SJCRH30 (cell line): Measurements from ENCODE around the gene POLR1B. TPM values are rescaled to one million over a fixed set of nuclear protein-coding genes. Genes with fewer than 3 reads are reported as not detected.
"Not testable (repeated sequence)": the region's sequence is repeated elsewhere in the genome, so short reads cannot be mapped to it uniquely, and the experiment has no call there.

Experiments used
- DNase-seq, 2 experiments: peaks; one replicate each; pipeline ENCODE4 v3.0.0-alpha.2; 2015 to 2020
- H3K27ac ChIP-seq: fragments of 250-450 bp; sonication (Bioruptor Pico); 2 replicates; pipeline ENCODE4 v1.5.1; 2020; ENCODE audit warnings: mild to moderate bottlenecking, moderate library complexity
- H3K27me3 ChIP-seq: fragments of 250-450 bp; sonication (Bioruptor Pico); 2 replicates; pipeline ENCODE4 v1.5.1; 2020; ENCODE audit warnings: mild to moderate bottlenecking, moderate library complexity
- H3K36me3 ChIP-seq: fragments of 250-450 bp; sonication (Bioruptor Pico); 2 replicates; pipeline ENCODE4 v1.5.1; 2020; ENCODE audit warnings: mild to moderate bottlenecking, moderate library complexity
- H3K4me1 ChIP-seq: fragments of 250-450 bp; sonication (Bioruptor Pico); 2 replicates; pipeline ENCODE4 v1.5.1; 2020; ENCODE audit warnings: mild to moderate bottlenecking, moderate library complexity
- H3K4me3 ChIP-seq: fragments of 250-450 bp; sonication (Bioruptor Pico); 2 replicates; pipeline ENCODE4 v1.5.1; 2020; ENCODE audit warnings: mild to moderate bottlenecking, moderate library complexity
- H3K9me3 ChIP-seq: fragments of 250-450 bp; sonication (Bioruptor Pico); replicated peaks from 2 replicates; pipeline ENCODE4 v1.5.1; 2020; ENCODE audit warnings: mild to moderate bottlenecking, moderate library complexity
- total RNA-seq: library from RNA; depleted of rRNA; stranded (reverse); fragments of >200 nt; shearing (Covaris generic); gene quantifications from 2 replicates; pipeline ENCODE4 v1.2.3, GENCODE V29; 2014

Gene POLR1B
- total RNA-seq, 1 experiment from 2014 or later, result 37.5 TPM

- H3K4me1 ChIP-seq, result 0 out of 2 replicates have a peak, but pooled peaks cover 3% of the 10 kb centered on the region
- no peaks in the 10 kb centered on the region for H3K9me3 ChIP-seq
- H3K36me3 ChIP-seq, result no peaks in the 10 kb centered on the region
- H3K27ac ChIP-seq, result no peak overlapping the region
- H3K4me3 ChIP-seq, result no peak overlapping the region
- H3K27me3 ChIP-seq, result no peaks in the 10 kb centered on the region
- no peak for DNase-seq
These were observed 61.5 kb downstream of the POLR1B start for GRCh38 chr2:112603731-112604130.

- Histone ChIP-seq H3K27me3 (no peaks in the 10 kb centered on the region), H3K4me1 (0 out of 2 replicates have a peak, but pooled peaks cover 3% of the 10 kb centered on the region), H3K36me3 (no peaks in the 10 kb centered on the region), H3K9me3 (no peaks in the 10 kb centered on the region), H3K4me3 (no peak overlapping the region), H3K27ac (no peak overlapping the region)
- DNase-seq, result no peak
These were observed 62.7 kb downstream of the POLR1B start for GRCh38 chr2:112604952-112605351.

DNA sequence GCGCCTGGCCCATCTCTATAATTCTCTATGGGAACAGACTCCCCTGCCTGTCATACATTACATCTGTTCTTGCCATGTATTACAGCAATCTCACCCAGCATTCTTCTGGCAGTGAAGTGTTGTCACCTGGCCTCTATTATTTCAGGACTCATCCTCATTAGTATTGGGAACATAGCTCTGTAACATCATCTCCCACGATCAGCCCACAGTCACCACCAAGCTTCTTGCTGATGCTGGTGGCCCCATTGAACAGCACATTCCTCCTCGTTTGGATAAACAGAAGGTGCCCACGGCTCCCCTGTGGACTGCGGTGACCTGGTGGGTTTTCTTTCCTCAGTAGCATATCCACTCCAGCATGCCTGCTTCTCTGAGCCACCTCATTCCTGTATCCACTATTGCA, 63.7 kb downstream of the POLR1B start:
- Histone ChIP-seq H3K4me1 (no peaks in the 10 kb centered on the region), H3K27me3 (no peaks in the 10 kb centered on the region), H3K27ac (no peak overlapping the region), H3K36me3 (no peaks in the 10 kb centered on the region), H3K9me3 (0 out of 2 replicates have a peak, but pooled peaks cover 4% of the 10 kb centered on the region), H3K4me3 (no peak overlapping the region)
- DNase-seq, result no peak

GRCh38 chr2:112606547-112606946, 64.3 kb downstream of the POLR1B start:
- H3K4me1 ChIP-seq, result no peaks in the 10 kb centered on the region
- no peaks in the 10 kb centered on the region for H3K36me3 ChIP-seq
- H3K27ac ChIP-seq, result no peak overlapping the region
- no peaks in the 10 kb centered on the region for H3K27me3 ChIP-seq
- H3K9me3 ChIP-seq, result 0 out of 2 replicates have a peak, but pooled peaks cover 4% of the 10 kb centered on the region
- H3K4me3 ChIP-seq, result no peak overlapping the region
- no peak for DNase-seq

DNA sequence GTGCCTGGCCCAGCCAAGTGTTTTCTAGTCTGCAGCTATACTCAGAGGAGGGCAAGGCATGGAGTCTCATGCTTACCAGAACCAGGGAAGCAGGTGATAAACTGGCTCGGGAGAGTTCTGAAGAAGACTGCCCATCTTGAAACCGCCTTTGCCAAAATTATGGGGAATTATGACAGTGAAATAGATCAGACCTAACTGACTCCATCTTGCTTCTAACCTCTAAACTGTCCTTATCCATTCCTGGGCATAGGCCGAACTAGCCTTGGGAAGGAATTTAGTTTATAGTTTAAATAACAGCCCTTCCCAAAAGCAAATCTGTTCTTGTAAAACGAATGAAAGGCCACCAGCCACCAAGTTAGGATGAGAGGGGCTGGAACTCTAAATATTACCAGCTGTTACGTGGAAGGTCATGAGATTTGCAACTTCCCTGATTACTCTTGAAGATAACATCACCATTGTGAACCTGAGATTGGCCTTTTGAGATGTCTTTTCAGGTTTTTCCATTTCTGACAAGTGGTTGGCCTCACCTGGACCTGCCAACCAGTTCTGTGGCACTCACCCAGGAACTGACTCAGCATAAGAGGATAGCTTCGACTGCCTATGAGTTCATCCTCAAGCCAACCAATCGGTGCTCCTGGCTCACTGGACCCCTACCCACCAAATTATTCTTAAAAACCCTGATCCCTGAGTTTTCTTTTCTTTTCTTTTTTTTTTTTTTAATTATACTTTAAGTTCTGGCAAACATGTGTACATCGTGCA, 65.6 kb downstream of the POLR1B start:
- H3K4me3 ChIP-seq, result no peak overlapping the region
- no peaks in the 10 kb centered on the region for H3K36me3 ChIP-seq
- H3K27me3 ChIP-seq, result no peaks in the 10 kb centered on the region

DNA sequence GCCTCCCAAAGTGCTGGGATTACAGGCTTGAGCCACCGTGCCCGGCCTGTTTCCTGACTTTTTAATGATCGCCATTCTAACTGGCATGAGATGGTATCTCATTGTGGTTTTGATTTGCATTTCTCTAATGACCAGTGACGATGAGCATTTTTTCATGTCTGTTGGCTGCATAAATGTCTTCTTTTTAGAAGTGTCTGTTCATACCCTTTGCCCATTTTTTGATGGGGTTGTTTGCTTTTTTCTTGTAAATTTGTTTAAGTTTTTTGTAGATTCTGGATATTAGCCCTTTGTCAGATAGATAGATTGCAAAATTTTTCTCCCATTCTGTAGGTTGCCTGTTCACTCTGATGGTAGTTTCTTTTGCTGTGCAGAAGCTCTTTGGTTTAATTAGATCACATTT, 67.1 kb downstream of the POLR1B start:
- not testable (repeated sequence) for H3K27ac ChIP-seq, H3K4me3 ChIP-seq, H3K4me1 ChIP-seq, H3K36me3 ChIP-seq, DNase-seq, H3K27me3 ChIP-seq, H3K9me3 ChIP-seq

More for the DNA sequence above, 65.6 kb downstream of the POLR1B start:
- Histone ChIP-seq H3K9me3 (0 out of 2 replicates have a peak, but pooled peaks cover 4% of the 10 kb centered on the region), H3K4me1 (no peaks in the 10 kb centered on the region), H3K27ac (no peak overlapping the region)
- DNase-seq, result no peak

DNA sequence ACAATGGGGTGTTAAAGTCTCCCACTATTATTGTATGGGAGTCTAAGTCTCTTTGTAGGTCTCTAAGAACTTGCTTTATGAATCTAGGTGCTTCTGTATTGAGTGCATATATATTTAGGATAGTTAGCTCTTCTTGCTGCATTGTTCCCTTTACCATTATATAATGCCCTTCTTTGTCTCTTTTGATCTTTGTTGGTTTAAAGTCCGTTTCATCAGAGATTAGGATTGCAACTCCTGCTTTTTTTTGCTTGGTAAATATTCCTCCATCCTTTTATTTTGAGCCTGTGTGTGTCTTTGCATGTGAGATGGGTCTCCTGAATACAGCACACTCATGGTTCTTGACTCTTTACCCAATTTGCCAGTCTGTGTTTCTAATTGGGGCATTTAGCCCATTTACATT, 70.0 kb downstream of the POLR1B start:
- not testable (repeated sequence) for H3K4me3 ChIP-seq, H3K4me1 ChIP-seq, H3K27me3 ChIP-seq, DNase-seq, H3K27ac ChIP-seq, H3K9me3 ChIP-seq, H3K36me3 ChIP-seq

DNA sequence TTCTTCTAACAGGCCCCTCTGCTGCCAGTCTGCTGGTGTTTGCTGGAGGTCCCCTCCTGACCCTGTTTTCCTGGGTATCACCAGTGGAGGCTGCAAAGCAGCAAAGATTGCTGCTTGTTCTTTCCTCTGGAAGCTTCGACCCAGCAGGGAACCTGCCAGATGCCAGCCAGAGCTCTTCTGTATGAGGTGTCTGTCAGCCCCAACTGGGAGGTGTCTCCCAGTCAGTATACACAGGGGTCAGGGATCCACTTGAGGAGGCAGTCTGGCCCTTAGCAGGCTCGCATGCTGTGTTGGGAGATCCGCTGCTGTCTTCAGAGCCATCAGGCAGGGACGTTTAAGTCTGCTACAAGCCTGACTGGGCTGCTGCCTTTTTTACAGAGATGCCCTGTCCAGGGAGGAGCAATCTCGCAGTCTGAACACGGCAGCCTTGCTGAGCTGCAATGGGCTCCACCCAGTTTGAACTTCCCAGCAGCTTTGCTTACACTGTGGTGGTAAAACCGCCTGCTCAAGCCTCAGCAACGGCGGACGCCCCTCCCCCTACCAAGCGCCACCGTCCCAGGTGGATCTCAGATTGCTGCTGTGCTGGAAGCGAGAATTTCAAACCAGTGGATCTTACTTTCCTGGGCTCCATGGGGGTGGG, 72.1 kb downstream of the POLR1B start:
- no peak for DNase-seq
- 0 out of 2 replicates have a peak, but pooled peaks cover 4% of the 10 kb centered on the region for H3K9me3 ChIP-seq
- H3K36me3 ChIP-seq, result no peaks in the 10 kb centered on the region
- H3K4me1 ChIP-seq, result no peaks in the 10 kb centered on the region
- no peak overlapping the region for H3K27ac ChIP-seq
- H3K27me3 ChIP-seq, result no peaks in the 10 kb centered on the region
- no peak overlapping the region for H3K4me3 ChIP-seq

- Histone ChIP-seq H3K9me3 (0 out of 2 replicates have a peak, but pooled peaks cover 3% of the 10 kb centered on the region), H3K27me3 (no peaks in the 10 kb centered on the region), H3K4me1 (no peaks in the 10 kb centered on the region), H3K36me3 (no peaks in the 10 kb centered on the region), H3K27ac (no peak overlapping the region), H3K4me3 (no peak overlapping the region)
- DNase-seq, result no peak
These were observed 72.8 kb downstream of the POLR1B start for GRCh38 chr2:112615051-112615450.

- not testable (repeated sequence) for H3K27me3 ChIP-seq, H3K27ac ChIP-seq, H3K4me3 ChIP-seq, H3K9me3 ChIP-seq, H3K36me3 ChIP-seq, H3K4me1 ChIP-seq, DNase-seq
These were observed 73.5 kb downstream of the POLR1B start for GRCh38 chr2:112615798-112616197.

GRCh38 chr2:112618383-112618782, 76.1 kb downstream of the POLR1B start:
- no peaks in the 10 kb centered on the region for H3K9me3 ChIP-seq
- DNase-seq, result no peak
- no peaks in the 10 kb centered on the region for H3K4me1 ChIP-seq
- no peak overlapping the region for H3K27ac ChIP-seq
- no peaks in the 10 kb centered on the region for H3K27me3 ChIP-seq
- H3K4me3 ChIP-seq, result no peak overlapping the region
- H3K36me3 ChIP-seq, result no peaks in the 10 kb centered on the region

DNA sequence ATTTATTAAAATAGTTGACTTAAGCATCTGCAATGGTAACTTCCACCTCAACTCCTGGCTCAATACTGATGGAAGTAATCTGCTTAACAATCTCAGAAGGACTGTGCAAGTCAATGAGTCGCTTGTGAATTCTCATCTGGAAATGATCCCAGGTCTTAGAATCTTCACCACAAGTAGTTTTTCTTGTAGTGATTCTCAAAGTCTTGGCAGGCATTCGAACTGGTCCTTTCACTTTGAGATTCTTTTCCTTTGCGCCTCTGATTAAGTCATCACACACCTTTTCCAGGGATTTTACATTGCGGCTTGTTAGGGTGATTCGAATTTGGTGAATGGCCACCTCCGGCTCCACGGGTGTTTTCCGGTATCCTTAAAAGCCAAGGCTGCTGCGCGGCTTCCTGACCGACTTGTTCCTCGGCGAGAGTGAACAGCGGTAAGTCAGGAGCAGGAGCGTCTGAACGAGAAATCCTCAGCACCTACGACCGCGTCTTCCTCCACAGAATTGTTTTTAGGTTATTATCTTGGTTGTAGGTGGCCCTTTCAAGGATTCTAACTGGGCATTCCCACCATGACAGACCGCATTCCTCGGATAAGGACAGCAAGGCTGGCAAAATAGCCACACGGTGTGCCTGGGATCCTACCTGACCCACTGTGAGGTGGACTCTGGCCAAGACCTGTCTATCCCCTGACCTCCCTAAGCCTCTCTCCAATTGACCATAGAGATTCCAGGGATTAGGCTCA, 79.7 kb downstream of the POLR1B start:
- H3K27ac ChIP-seq, result no peak overlapping the region
- H3K27me3 ChIP-seq, result no peaks in the 10 kb centered on the region
- no peaks in the 10 kb centered on the region for H3K9me3 ChIP-seq
- DNase-seq, result no peak
- H3K4me3 ChIP-seq, result no peak overlapping the region
- H3K36me3 ChIP-seq, result no peaks in the 10 kb centered on the region
- H3K4me1 ChIP-seq, result no peaks in the 10 kb centered on the region

- no peak for DNase-seq
- no peak overlapping the region for H3K27ac ChIP-seq
- no peaks in the 10 kb centered on the region for H3K27me3 ChIP-seq
- H3K9me3 ChIP-seq, result no peaks in the 10 kb centered on the region
- H3K36me3 ChIP-seq, result no peaks in the 10 kb centered on the region
- no peaks in the 10 kb centered on the region for H3K4me1 ChIP-seq
- no peak overlapping the region for H3K4me3 ChIP-seq
These were observed 80.2 kb downstream of the POLR1B start for GRCh38 chr2:112622528-112622849.

DNA sequence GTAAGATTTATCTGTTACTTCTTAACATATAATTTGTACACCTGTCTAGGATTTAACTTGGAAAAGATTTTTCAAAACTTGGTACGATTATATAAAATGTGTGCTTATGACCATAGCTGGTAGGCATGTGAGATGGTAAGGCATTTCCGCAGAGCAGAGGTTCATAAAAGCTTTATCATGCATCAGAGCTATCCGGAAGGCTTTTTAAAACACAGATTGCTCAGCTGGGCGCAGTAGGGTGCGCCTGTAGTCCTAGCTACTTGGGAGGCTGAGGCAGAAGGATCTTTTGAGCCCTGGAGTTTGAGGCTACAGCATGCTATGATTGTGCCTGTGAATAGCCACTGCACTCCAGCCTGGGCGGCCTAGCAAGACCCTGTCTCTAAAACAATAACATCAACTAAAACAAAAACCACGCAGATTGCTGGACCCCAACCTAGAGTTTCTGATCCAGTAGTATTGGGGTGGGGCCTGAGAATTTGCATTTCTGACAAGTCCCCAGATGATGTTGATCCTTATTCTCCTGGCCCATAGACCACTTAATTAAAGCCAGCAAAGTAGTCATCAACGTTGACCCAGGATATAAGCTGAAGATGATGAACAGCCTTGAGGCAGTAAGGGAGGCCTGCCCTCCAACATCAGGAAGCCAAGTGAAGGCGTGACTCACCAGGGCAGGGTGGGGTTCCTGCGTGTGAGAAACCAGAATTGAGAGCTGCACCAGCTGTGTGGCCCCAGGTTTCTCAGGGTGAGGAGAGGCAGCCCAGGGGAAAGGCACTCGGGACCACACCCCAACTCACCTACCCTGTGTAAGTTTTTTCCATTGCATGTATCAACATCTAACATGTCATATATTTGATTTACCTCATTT, 81.9 kb downstream of the POLR1B start:
- Histone ChIP-seq H3K9me3 (no peaks in the 10 kb centered on the region), H3K27ac (no peak overlapping the region), H3K4me1 (no peaks in the 10 kb centered on the region), H3K4me3 (no peak overlapping the region), H3K36me3 (no peaks in the 10 kb centered on the region), H3K27me3 (no peaks in the 10 kb centered on the region)
- DNase-seq, result no peak
